Activated T-helper 17 cell treated with anti-CD3 and anti-CD28 coated beads, Interleukin-2, amount 50 U/mL, for 72 hours (primary cell): Measurements from ENCODE around the gene MTHFD2L. TPM values are rescaled to one million over a fixed set of nuclear protein-coding genes. Genes with fewer than 3 reads are reported as not detected.

Source experiments
- ATAC-seq: fragments of 150-1000 bp; cut with Tn5 transposase; replicated peaks from 2 replicates; pipeline ENCODE4 v1.10.0; 2021; ENCODE audit warnings: mild to moderate bottlenecking, moderate library complexity
- H3K27ac Mint-ChIP-seq: one replicate; pipeline ENCODE4 v1.8.0; 2022; ENCODE audit warnings: mixed read lengths
- H3K27me3 Mint-ChIP-seq: one replicate; pipeline ENCODE4 v1.8.0; 2022; ENCODE audit warnings: mixed read lengths
- H3K36me3 Mint-ChIP-seq: one replicate; pipeline ENCODE4 v1.8.0; 2022; ENCODE audit warnings: low read depth, mild to moderate bottlenecking, mixed read lengths
- H3K4me1 Mint-ChIP-seq: one replicate; pipeline ENCODE4 v1.8.0; 2022; ENCODE audit warnings: mixed read lengths
- H3K4me3 Mint-ChIP-seq: one replicate; pipeline ENCODE4 v1.8.0; 2022; ENCODE audit warnings: mild to moderate bottlenecking, mixed read lengths
- H3K9me3 Mint-ChIP-seq: one replicate; pipeline ENCODE4 v1.8.0; 2022; ENCODE audit warnings: mixed read lengths
- total RNA-seq, 2 donors: library from RNA; stranded (reverse); gene quantifications; one replicate each; pipeline ENCODE4 v1.2.3, GENCODE V29; 2022

Gene MTHFD2L
- 1 to 10 TPM; 4.0 to 9.4 TPM for total RNA-seq

DNA sequence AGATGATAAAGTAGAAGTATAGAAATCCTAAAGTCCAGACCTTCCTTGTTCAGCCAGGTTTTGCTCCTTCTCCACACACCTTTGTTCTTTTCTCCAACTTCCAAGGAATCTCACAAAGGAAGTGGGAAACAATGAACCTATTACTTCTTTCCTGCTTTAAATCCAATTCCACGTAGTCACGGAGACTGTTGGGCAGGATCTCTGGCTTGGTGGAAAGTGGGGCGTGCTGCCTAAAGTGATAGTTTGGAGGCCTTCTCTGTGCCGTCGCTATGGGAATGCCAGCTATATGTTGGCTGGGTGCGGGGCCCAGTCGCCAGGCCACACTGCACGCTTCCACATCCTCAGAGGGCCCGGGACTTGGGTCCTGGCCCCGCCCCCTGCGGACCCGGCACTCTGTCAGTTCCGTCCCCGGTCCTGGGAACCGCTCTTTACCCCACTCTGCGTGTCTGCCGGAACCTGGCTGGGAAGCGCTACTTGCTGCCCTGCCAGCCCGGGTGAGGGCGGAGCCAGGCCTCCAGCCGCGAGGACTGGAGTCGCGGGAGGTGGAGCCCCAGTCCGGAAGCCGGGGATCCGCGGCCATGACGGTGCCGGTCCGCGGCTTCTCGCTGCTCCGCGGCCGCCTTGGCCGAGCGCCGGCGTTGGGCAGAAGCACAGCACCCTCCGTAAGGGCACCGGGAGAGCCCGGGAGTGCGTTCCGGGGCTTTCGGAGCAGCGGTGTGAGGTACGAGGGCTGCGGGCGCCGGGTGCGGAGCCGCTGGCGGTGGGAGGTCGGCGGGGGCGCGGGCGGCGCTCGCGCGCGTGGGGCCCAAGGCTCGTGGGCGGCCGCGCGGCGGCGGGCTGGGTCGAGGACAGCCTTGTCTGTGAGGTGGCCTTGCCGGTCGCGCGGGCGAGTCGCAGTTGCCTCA lies at the start of gene MTHFD2L:
Gene MTHFD2L, plus strand, starts transcription at position 558 of the 905 bp plus-strand sequence. Its CDS starts 21 bp downstream, at position 579.
- Mint-ChIP-seq H3K27me3 (peaks cover 14% of the 10 kb centered on the region), H3K4me3 (peak within 1 kb of the TSS; percentile 89), H3K27ac (peak within 1 kb of the TSS; percentile 91), H3K9me3 (no peaks in the 10 kb centered on the region), H3K4me1 (peaks cover 7% of the 10 kb centered on the region), H3K36me3 (peaks cover 34% of the 10 kb centered on the region)
- peak; percentile 99 for ATAC-seq

DNA sequence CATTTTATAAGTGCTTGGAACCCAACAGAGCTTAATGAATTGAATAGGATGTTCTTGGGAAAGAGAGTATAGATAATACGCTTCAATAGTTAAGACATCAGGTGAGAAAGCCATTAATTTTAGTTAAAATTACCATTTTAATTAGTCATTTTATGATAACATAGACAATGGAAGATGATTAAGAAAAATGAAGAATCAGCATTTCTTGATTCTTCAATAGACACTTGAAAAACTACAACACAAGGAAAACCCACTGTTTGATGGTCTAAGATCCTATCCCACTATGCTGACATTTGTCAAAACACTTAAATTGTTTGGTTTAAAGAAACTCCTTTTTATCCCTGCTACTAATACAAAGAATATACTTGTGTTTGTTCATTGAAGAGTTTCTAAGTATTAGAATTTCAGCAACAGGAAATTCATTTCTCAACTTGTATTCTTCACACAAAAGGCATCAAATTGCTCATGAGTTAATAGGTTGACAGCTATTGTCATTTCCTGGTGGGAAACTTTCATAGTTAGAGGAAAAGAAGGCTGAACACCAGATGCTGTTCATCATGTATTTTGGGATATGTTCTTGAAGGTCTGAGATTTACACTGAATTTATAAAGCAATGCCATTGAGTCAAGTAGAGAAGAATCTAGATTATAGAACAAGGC lies 49.3 kb upstream of the MTHFD2L start:
- H3K4me1 Mint-ChIP-seq, result no peaks in the 10 kb centered on the region
- H3K4me3 Mint-ChIP-seq, result no peak overlapping the region
- H3K27me3 Mint-ChIP-seq, result peaks cover 7% of the 10 kb centered on the region
- no peaks in the 10 kb centered on the region for H3K9me3 Mint-ChIP-seq
- no peaks in the 10 kb centered on the region for H3K36me3 Mint-ChIP-seq
- no peak overlapping the region for H3K27ac Mint-ChIP-seq
- ATAC-seq, result no peak

DNA sequence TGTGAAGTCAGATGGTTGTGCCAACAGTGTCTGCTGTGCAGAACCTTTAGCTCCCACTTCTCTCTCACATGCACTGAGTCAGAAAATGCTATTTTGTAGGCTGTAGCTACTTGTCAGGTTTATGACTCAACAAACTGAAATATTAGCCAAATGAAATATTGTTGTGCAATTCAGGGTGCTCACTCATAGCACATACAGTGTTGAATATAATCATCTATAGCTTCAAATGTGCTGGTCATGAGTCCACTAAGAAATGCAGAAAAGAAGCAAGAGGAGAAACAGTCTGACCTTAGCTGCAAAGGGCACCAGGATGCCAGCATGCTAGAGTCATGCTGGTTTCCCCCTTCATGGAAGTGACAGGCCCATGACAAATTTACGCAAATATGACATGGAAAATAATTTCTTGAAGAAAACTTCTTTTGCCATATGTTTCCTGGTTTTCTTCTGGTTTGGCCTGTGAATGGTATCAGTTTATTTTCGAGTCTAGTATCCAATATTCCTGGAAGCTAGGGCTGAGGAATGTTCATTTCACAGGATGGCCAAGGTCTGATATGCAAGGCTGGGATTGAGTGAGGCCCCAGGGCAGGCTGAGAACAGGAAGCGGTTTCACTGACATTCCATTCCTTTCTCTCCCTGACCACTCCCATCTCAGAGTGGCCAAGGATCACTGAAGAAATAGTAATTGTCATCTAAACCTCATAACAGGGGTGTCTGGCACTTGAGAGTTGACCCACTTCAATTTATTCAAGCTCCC lies 48.6 kb upstream of the MTHFD2L start:
- no peaks in the 10 kb centered on the region for H3K9me3 Mint-ChIP-seq
- H3K27me3 Mint-ChIP-seq, result peaks cover 7% of the 10 kb centered on the region
- H3K36me3 Mint-ChIP-seq, result no peaks in the 10 kb centered on the region
- H3K4me3 Mint-ChIP-seq, result no peak overlapping the region
- ATAC-seq, result no peak
- no peak overlapping the region for H3K27ac Mint-ChIP-seq
- H3K4me1 Mint-ChIP-seq, result no peaks in the 10 kb centered on the region

DNA sequence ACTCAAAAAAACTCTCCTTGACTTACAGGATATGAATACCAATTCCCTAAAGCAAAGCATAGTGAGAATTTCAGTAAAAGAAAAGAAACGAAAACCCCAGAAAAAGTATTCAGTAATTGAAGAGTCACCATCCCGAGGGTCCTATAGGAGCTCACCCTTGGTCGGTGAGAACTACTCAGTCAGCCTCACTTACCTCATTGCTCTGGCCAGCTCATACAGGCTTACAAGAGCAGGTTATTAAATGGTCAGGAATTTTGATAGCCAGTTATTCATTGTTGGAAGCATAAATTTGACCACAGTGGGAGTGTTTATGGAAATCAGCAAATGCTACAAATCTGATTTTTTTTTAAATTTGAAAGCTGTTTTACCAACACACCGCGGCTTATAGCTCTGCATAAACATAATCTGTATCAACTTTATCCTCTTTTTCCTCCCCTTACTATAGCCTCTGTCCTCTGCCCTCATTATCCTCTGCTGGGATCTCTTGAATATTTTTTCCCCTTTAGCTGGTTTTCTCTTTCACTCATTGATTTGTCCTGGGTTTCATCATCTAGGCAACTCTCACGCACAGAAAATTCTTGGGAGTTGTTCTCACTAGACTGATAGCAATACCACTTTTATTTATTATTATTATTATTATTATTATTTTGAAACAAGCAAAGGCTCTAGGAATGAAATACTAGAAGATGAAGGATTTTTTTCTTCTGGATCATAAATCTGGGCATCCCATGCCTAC lies 47.9 kb upstream of the MTHFD2L start:
- Mint-ChIP-seq H3K27ac (no peak overlapping the region), H3K4me3 (no peak overlapping the region), H3K36me3 (no peaks in the 10 kb centered on the region), H3K9me3 (no peaks in the 10 kb centered on the region), H3K27me3 (peaks cover 7% of the 10 kb centered on the region), H3K4me1 (no peaks in the 10 kb centered on the region)
- no peak for ATAC-seq

DNA sequence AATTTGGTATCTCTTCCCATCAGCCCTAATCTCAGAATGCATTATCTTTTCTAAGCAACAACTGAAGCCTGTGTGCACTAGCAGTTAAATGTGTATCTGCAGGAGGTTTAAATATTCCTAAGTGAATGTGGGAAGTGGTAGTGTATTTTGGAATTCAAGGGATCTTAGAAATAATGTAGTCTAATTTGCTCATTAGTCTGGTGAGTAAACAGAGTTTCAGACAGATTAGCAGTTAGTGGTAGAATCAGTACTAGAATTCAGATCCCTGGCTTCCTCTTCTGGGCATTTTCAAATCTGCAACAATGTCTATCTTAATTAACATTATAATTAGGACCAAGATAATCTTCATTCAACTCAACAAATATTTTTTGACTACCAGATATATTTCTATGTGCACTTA lies 47.2 kb upstream of the MTHFD2L start:
- no peaks in the 10 kb centered on the region for H3K4me1 Mint-ChIP-seq
- H3K27me3 Mint-ChIP-seq, result peaks cover 7% of the 10 kb centered on the region
- no peak overlapping the region for H3K4me3 Mint-ChIP-seq
- H3K27ac Mint-ChIP-seq, result no peak overlapping the region
- no peaks in the 10 kb centered on the region for H3K9me3 Mint-ChIP-seq
- no peak for ATAC-seq
- no peaks in the 10 kb centered on the region for H3K36me3 Mint-ChIP-seq

DNA sequence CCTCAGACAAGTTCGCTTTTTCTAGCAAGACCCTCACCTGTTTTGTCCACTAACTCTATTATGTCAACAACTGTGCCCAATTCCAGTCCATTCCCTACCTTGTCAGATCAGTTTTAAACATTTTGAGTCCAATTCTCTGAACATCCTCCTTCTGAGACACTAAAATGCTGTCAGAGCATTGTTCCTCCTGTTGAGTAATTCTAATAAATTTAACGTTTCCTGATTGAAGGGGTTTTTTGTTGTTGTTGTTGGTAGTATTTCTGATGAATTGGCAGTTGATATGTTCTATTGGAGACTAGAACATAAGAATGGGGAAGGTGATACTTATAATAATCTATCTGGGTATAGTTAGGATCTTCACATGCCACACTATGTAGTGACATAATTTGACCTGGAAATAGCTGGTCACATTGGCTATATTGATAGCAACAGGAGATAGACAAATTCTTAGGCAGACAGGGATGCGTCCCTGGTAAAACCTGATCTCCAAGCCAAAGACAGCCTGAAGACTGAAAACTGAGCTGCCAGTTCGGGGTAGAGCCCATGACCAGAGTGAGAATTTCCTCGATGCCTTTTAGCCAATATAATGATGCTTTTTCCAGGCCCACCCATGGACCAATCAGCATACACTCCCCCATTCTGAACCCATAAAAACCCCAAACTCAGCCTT lies 46.5 kb upstream of the MTHFD2L start:
- no peak for ATAC-seq
- H3K4me3 Mint-ChIP-seq, result no peak overlapping the region
- no peaks in the 10 kb centered on the region for H3K9me3 Mint-ChIP-seq
- peaks cover 4% of the 10 kb centered on the region for H3K27me3 Mint-ChIP-seq
- no peaks in the 10 kb centered on the region for H3K4me1 Mint-ChIP-seq
- H3K27ac Mint-ChIP-seq, result no peak overlapping the region
- H3K36me3 Mint-ChIP-seq, result no peaks in the 10 kb centered on the region

DNA sequence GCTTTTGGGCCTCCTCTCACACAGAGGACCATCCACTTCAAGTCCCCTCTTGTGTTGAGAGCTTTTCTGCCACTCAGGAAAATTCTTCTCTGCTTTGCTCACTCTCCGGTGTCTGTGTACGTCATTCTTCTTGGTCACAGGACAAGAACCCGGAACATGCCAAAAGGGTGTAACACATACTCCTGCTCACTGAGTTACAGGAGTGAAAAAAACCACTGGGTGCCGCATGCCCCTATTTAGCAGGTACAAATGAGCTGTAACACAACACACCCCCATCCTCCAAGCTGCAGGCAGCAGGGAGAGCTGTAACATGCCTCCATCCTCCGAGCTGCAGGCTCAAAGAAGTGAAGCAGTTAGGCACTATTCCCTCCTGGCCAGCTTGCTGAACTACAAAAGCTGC lies 45.9 kb upstream of the MTHFD2L start:
- Mint-ChIP-seq H3K36me3 (no peaks in the 10 kb centered on the region), H3K27me3 (peaks cover 4% of the 10 kb centered on the region), H3K4me3 (no peak overlapping the region), H3K9me3 (no peaks in the 10 kb centered on the region), H3K27ac (no peak overlapping the region), H3K4me1 (no peaks in the 10 kb centered on the region)
- no peak for ATAC-seq

DNA sequence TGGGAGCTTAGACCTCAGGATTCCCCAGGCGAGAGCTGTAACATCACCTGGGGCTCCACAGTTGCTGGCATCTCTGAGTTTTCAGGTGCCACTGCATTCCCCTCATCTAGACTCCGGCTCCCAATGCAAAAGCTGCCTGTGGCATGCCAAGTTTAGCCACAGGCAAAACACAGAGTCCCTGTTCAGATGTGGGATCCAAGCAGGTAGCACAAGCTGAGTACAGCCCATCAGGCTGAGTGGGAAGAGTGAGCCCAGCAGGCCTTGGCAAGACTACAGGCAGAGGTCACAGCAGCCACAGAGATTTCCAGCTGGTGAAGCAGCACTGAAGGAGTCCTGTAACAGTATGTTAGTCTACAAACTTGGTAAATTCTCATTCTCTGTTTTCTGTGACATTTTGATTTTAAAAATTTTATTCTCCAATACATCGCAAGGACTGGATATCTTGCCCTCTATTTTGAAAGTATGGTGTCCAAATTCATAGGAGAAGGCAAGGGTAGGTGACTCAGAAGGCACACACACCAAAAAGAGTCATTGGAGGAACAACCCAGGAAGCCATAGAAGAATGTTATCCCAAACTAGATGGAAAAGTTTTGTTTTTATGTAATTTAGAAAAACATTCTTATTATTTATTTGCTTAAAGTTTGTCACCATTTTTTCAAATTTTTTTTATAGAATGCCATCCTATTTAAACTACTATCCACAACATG lies 45.4 kb upstream of the MTHFD2L start:
- Mint-ChIP-seq H3K27me3 (peaks cover 4% of the 10 kb centered on the region), H3K36me3 (no peaks in the 10 kb centered on the region), H3K27ac (no peak overlapping the region), H3K4me3 (no peak overlapping the region), H3K4me1 (no peaks in the 10 kb centered on the region), H3K9me3 (no peaks in the 10 kb centered on the region)
- ATAC-seq, result no peak

DNA sequence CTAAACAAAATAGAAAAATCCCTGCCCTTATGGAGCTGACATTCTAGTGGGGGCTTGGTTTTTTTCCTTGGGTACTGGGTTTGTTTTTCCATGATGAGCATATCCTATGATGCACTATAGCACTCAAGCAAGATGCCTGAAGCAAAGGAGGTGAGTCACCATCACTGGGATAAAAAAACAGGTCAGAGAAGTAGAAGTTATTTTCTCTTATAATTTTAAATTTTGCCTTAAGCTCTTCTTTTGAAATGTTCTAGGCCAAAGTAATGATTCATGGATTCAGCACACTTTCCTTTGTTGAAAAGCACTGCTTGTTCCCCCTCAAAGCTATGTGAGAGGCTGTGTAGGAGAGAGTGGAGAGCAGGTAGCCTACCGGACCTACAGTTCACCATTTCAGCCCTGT lies 43.7 kb upstream of the MTHFD2L start:
- Mint-ChIP-seq H3K4me1 (no peaks in the 10 kb centered on the region), H3K27me3 (peaks cover 9% of the 10 kb centered on the region), H3K36me3 (no peaks in the 10 kb centered on the region), H3K9me3 (no peaks in the 10 kb centered on the region), H3K4me3 (no peak overlapping the region), H3K27ac (no peak overlapping the region)
- no peak for ATAC-seq

DNA sequence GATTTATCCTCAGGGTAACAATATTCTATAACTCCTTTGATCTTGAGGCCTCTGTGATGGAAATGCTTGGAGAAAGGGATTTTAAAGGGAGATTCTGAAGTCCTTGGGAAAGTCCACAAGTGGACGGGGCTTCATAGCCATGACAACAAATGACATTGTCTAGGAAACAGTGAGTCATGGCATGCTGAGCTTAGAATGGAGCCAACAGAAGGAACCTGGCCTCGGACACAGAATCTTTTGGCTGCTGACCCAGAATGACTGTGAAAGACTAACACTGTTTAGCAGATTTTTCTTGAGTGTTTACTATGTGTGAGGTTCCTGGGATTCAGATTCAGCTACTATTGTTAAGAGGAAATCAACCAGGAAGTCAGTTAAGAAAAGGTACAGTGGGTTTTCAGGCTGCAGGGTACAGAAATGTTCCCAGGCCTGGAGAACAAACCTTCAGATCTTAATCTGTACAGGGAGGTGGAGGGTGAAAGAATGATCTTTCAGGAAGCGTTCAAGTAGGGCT lies 40.8 kb upstream of the MTHFD2L start:
- H3K4me3 Mint-ChIP-seq, result no peak overlapping the region
- peaks cover 2% of the 10 kb centered on the region for H3K9me3 Mint-ChIP-seq
- H3K27ac Mint-ChIP-seq, result no peak overlapping the region
- no peaks in the 10 kb centered on the region for H3K4me1 Mint-ChIP-seq
- peaks cover 5% of the 10 kb centered on the region for H3K27me3 Mint-ChIP-seq
- ATAC-seq, result no peak
- no peaks in the 10 kb centered on the region for H3K36me3 Mint-ChIP-seq

DNA sequence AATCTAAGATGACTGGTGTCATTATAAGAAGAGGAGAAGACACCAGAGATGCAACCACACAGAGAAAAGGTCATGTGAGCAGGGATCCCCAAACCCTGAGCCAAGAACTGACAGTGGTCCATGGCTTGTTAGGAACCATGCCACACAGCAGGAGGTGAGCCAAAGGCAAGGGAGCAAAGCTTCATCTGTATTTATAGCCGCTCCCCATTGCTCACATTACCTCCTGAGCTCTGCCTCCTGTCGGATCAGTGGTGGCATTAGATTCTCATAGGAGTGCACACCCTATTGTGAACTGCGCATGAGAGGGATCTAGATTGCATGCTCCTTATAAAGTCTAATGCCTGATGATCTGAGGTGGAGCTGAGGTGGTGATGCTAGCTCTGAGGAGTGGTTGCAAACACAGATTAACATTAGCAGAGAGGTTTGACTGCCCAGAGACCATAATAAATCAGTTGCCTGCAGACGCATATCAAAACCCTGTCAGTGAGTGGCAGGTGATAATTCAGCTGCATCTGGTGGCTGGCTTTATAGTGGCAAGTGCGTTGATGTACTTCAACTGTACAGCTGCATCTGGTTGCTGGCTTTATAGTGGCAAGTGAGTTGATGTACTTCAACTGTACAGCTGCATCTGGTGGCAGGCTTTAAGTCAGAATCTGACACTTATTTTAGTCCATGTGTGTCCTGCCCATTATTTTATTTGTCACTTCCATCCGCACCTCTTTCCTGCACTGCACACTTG lies 39.1 kb upstream of the MTHFD2L start:
- no peak for ATAC-seq
- Mint-ChIP-seq H3K27ac (no peak overlapping the region), H3K4me1 (no peaks in the 10 kb centered on the region), H3K4me3 (no peak overlapping the region), H3K9me3 (peaks cover 4% of the 10 kb centered on the region), H3K27me3 (peaks cover 5% of the 10 kb centered on the region), H3K36me3 (no peaks in the 10 kb centered on the region)

DNA sequence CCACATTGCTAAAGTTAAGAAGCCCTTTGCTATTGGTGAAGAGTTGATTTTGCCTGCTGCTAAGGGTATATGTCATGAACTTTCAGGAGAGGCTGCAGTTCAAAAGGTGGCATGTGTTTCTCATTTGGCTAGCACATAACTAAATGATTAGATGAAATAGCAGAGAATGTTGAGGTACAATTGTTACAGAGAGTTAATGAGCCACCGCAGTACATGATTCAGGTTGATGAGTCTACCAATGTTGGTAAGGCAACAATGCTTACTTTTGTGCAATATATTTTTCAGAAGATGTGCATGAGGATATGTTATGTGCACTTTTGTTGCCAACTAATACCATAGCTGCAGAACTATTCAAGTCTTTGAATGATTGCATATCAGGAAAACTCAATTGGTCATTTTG lies 37.8 kb upstream of the MTHFD2L start:
- H3K4me3 Mint-ChIP-seq, result no peak overlapping the region
- peaks cover 5% of the 10 kb centered on the region for H3K27me3 Mint-ChIP-seq
- no peak overlapping the region for H3K27ac Mint-ChIP-seq
- H3K9me3 Mint-ChIP-seq, result peaks cover 4% of the 10 kb centered on the region
- no peaks in the 10 kb centered on the region for H3K36me3 Mint-ChIP-seq
- no peak for ATAC-seq
- no peaks in the 10 kb centered on the region for H3K4me1 Mint-ChIP-seq
